ENCODE data around the gene NOLC1. TPM values are rescaled to one million over a fixed set of nuclear protein-coding genes. Genes with fewer than 3 reads are reported as not detected.
"Not testable (repeated sequence)": the region's sequence is repeated elsewhere in the genome, so short reads cannot be mapped to it uniquely, and the experiment has no call there.

Gene NOLC1
- total RNA-seq, 1 donor from 2014 or later: 19.3 TPM

DNA sequence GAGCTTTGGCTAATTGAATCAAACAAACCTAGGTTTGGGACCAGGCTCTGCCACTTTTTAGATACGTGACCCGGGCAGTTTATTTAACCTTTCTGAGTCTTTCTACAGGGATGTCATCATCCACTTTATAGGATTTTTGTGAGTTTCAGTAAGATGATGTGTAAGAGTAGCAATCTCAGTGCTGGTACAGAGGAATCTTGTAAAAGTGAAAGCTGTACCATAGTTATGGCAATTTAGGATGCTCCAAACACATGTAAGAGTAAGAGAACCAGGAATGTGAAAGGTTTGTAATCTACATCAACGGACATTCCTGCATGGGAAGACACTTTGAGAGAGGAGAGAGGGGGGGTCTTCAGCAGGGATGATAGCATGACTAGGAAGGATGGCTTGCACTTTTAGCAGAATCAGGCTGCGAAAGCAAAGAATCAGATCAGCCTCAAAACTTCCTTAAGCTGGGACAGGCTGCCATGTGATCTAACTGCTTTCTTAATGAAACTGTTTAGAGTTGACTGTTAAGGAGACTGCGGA is 968 bp downstream of the NOLC1 start:
- DNase-seq (ENCODE audit: low spot score) (no peak), ATAC-seq (no peak)

DNA sequence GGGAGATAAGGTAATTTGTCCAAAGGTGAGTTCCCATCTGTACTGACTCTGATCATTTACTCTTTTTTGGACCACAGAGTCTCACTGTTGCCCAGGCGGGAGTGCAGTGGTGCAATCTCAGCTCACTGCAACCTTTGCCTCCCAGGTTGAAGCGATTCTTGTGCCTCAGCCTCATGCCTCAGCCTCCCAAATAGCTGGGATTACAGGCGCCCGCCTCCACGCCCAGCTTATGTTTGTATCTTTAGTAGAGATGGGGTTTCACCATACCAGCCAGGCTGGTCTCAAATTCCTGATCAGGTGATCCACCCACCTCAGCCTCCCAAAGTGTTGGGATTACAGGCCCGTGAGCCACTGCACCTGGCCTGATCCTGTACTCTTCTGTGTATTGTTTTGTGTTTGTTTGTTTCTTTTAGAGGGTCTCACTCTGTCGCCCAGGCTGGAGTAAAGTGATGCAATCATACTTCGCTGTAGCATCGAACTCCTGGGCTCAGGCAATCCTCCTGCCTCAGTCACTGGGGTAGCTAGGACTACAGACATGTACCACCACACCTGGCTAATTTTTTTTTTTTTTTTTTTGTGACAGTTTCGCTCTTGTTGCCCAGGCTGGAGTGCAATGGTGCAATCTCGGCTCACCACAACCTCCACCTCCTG is 2.4 kb downstream of the NOLC1 start:
- DNase-seq (ENCODE audit: low spot score): no peak
- ATAC-seq: no peak

- ATAC-seq (no peak), DNase-seq (ENCODE audit: low spot score) (no peak)
Observed at GRCh38 chr10:102157224-102157623, 5.0 kb downstream of the NOLC1 start.

GRCh38 chr10:102159051-102159597 is 6.9 kb downstream of the NOLC1 start:
- no peak for ATAC-seq
- no peak for DNase-seq (ENCODE audit: low spot score)

- ATAC-seq (no peak), DNase-seq (ENCODE audit: low spot score) (no peak)
Observed at GRCh38 chr10:102159831-102160230, 7.6 kb downstream of the NOLC1 start.

- DNase-seq (ENCODE audit: low spot score) (no peak), ATAC-seq (no peak)
Observed at GRCh38 chr10:102163342-102163989, 11.3 kb downstream of the NOLC1 start.

DNA sequence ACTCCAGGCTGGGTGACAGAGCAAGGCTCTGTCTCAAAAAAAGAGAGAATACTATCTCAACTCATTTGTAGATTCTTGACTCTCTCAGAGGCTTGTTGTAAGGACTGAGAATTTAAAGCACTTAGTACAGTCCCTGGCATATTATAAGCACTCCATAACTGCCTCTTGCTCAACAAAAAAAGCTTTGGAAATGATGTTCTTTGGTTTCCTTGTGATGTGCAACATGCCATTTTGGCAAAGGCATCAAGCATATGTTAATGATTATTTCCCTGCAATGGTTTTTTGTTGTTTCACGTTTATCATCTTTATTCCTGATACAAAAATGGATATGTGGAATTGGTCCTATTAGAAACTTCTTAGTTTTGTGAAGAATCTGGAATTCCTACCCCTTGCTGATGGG is 15.7 kb downstream of the NOLC1 start:
- ATAC-seq: no peak
- DNase-seq (ENCODE audit: low spot score): no peak

- no peak for ATAC-seq
- DNase-seq (ENCODE audit: low spot score): no peak
Observed at GRCh38 chr10:102170602-102171001, 18.4 kb downstream of the NOLC1 start.

- DNase-seq (ENCODE audit: low spot score) (no peak), ATAC-seq (no peak)
Observed at GRCh38 chr10:102172288-102172687, 20.1 kb downstream of the NOLC1 start.

DNA sequence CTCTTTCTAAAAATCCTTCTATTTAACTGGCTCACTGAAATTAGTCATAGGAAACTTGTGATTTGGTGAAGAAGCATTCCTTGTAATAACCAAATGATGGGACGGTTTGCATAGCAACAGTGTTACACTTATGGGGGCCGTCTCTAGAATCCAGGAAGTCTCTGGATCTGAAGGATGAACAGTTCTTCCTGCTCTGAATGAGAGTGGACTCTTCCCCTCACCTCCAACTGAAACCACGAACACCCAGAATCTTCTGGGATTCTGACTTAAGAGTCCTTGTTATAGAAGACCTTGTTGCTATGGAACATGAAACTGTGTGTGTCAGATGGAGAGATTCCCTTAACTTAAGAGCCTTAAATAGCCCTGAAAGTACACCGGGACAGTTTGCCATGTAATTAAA is 23.2 kb downstream of the NOLC1 start:
- ATAC-seq (no peak), DNase-seq (ENCODE audit: low spot score) (no peak)

GRCh38 chr10:102184606-102185005 is 32.4 kb downstream of the NOLC1 start:
- ATAC-seq (no peak), DNase-seq (ENCODE audit: low spot score) (no peak)

DNA sequence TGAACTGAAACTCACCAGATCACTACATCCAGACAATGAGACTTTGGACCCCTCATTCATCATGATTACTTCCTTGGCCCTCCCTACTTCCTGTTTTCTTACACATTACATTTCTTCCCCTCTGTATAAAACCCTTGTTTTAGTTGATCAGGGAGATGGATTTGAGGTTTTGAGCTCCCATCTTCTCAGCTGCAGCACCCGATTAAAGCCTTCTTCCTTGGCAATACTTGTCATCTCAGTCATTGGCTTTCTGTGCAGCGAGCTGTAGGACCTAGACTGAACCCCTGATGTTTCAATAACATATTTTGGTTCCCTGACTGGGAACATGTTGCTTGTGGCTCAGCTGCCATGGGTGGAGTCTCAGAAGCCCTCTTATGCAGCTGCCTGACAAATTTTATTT is 33.1 kb downstream of the NOLC1 start:
- DNase-seq (ENCODE audit: low spot score) (no peak), ATAC-seq (no peak)

DNA sequence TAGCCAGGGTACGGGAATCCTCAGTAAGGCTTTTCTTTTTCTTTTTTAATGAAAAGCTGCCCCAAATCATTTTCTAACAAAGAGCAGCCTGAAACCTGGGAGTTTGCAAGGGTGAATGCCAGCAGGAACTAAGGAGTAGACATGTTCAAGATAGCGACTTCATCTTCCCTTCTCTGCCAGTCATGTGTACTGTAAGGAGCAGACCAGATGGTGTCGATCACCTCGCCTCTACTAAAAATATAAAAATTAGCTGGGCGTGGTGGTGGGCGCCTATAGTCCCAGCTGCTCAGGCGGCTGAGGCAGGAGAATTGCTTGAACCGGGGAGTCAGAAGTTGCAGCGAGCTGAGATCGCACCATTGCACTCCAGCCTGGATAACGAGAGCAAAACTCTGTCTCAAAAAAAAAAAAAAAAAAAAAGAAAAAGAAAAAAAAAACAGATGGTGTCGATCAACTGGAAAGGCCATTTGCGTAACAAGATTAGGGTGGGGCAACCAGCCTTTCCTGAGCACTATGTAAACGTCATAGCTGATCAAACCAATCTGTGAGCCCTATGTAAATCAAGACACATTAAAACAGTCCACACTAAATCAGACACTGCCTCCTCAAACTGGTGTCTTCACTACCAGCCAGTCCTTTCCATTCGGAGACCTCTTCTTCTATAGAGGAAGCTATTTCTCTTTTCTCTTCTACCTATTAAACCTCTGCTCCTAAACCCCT is 33.8 kb downstream of the NOLC1 start:
- ATAC-seq (no peak), DNase-seq (ENCODE audit: low spot score) (no peak)

GRCh38 chr10:102188298-102188940 is 36.2 kb downstream of the NOLC1 start:
- no peak for DNase-seq (ENCODE audit: low spot score)
- ATAC-seq: no peak

DNA sequence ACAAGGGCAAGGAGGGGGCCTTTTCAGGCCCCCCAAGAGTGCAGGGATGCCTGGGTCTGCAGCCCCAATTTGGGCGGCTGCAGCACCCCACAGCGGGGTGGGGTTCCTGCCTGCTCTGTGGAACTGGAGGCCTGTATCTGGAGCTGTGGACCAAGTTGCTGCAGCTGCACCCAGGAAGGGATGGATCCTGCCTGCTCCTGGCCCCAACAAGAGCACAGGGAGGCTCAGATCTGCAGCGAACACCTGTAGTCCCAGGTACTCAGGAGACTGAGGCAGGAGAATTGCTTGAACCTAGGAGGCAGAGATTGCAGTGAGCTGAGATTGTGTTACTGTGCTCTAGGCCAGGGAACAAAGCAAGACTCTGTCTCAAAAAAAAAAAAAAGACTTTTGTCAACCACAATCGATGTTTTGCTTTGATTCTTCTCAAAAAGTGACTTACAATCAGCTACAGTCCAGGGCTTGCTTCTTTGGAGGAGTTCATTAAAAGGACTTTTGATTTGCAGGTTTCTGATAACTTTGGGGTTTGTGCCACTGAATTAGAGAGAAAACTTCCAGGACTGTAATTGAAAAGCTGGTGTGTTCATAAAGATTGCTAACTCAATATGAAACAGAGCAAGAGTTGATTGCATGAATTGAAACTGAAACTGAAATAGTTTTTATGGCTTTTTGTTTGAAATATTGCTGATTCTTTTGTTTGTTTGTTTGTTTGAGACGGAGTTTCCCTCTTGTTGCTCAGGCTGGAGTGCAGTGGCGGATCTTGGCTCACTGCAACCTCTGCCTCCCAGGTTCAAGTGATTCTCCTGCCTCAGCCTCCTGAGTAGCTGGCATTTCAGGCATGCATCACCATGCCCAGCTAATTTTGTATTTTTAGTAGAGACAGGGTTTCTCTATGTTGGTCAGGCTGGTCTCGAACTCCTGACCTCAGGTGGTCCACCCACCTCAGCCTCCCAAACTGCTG is 37.0 kb downstream of the NOLC1 start:
- not testable (repeated sequence) for ATAC-seq; DNase-seq (ENCODE audit: low spot score)

- DNase-seq (ENCODE audit: low spot score): no peak
- no peak for ATAC-seq
Observed at GRCh38 chr10:102191956-102192355, 39.8 kb downstream of the NOLC1 start.

- ATAC-seq (no peak), DNase-seq (ENCODE audit: low spot score) (no peak)
Observed at GRCh38 chr10:102195296-102195870, 43.2 kb downstream of the NOLC1 start.

DNA sequence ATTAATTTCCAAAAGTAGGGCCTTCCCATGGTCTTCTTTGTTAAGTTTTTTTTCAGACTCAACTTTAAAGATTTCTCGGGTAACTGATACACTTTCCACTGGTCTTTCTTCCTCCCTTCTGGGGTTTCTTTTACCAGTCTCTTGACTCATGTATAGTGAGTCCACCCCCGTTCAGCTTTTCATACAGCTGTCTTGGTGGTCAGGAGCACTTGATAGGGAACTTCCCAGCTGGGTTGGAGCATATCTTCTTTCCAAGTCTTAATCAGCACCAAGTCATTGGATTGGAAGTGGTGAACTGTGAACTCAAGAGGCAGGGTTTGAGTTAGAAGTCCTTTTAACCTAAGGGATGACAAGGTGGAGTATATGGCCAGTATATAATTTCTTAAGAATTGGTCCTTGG is 44.7 kb downstream of the NOLC1 start:
- ATAC-seq (no peak), DNase-seq (ENCODE audit: low spot score) (no peak)

DNA sequence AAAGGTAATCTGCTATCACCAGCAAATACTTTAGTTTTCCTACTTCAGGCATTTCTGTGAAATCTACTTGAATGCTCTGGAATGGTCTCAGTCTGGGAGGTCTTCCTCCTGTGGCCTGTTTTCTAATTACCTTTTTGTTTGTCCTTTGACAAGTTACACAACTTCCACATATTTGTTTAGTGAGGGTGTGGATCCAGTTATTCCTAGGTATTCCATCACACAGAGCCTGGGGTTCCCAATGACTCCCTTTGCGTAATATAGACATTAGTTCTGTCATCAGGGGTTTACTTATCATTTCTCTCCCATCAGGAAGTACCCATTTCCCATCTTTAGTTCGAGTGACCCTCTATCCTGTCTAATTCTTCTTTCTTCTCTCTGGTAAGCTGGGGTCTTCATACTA is 45.8 kb downstream of the NOLC1 start:
- DNase-seq (ENCODE audit: low spot score) (no peak), ATAC-seq (no peak)

All from left lobe of liver (tissue), 2 donors.